GM12892 (cell line): ENCODE data around the gene TBC1D22A.

Source experiments
- POLR2A ChIP-seq: IDR thresholded peaks from 2 replicates; pipeline ENCODE4 v1.6.1; 2011; ENCODE audit warnings: low read depth, low read length, control low read depth
- POLR2AphosphoS5 ChIP-seq: IDR thresholded peaks from 2 replicates; pipeline ENCODE4 v1.6.1; 2011; ENCODE audit warnings: low read depth, low read length, control low read depth
- TAF1 ChIP-seq: IDR thresholded peaks from 2 replicates; pipeline ENCODE4 v1.6.1; 2011; ENCODE audit warnings: low read depth, mild to moderate bottlenecking, control low read depth, low read length, borderline replicate concordance

DNA sequence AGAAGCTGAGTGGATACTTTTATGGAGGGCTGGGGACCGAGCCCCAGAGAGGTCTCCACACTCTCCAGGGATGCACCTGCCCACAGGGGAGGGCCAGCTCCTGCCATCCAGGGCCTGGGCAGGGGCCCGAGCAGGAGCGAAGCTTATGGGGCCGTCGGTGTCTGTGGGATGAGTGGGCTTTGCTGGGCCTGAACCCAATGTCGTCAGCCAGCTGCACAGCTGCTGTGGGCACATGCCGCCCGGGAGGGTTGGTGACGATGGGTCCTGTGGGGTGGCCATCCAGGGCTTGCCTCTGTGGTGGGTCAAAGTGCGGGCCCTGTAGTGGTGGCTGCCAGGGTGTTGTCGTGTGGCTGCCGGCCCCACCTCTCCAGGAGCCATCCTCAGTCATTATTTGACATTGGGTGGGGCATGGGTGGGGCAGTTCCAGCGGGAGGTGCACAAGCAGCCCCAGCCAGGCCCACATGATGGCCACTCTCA is 447.1 kb downstream of the TBC1D22A start:
- no peak for TF ChIP-seq POLR2A
- no peak for TF ChIP-seq POLR2AphosphoS5
- no peak for TF ChIP-seq TAF1
